NCI-H1436 treated with DMSO at 0.1 percent for 48 hours (cell line): ENCODE data around the gene SEMA3D.

Experiments used
- DNase-seq: peaks from one replicate; lab custom pipeline; 2025; lab: John Stamatoyannopoulos, UW

The SEMA3D gene

DNA sequence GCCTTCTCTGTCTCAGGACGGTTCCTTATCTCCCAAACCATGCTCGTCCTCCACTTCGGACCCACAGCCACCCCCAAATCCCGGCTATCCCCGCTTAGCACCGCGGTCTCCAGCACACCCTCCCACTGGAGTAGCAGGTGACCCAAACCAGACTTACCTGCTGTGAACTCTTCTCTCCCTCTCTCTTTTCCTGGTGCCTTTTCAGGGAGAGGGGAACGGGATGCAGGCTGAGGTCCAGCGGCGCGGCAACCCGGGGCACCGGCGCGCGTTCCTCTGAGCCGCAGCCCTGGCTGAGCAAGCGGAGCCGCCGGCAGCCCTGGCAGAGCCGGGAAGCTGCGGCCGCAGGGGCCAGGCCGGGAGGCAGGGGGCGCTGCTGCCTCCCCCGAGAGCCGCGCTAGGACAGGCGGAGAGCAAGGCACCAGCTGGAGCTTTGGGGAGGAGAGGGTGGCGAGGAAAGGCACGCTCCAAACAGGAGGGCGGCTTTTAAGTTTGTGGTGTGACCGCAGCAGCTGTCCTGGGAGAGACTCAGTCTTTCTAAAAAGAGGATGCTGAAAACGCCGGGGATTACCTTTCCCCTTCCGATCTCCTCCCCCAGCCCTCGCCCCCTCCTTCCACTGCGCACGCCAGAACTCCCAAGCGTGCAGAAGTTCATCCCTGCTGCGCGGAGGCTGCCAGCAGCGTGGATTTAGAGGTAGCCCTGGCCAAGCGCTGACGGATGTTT is at the start of gene SEMA3D:
SEMA3D (minus strand) TSS at position 536 of the 721 bp plus-strand sequence. CDS start 65,165 bp downstream, outside the sequence.
- no peak for DNase-seq

DNA sequence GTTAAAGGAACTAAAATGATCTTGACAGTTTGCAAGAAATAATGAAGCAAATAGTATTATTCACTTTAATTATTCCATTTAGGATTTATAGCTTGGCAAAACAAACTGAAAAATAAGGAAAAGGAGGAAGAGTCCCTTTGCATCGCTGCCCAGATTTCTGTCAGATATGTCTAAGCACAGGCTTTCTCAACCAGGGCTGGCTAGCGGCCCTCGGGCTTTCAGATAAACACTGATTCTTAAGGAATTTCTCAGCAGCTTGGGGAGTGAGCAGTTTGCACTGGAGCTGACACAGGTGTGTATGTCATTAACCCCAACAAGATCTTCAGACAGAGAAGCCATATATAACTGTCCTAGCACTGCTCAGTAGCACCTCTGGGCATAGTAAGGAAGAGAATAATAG is 47.9 kb upstream of the SEMA3D start:
- DNase-seq = no peak

DNA sequence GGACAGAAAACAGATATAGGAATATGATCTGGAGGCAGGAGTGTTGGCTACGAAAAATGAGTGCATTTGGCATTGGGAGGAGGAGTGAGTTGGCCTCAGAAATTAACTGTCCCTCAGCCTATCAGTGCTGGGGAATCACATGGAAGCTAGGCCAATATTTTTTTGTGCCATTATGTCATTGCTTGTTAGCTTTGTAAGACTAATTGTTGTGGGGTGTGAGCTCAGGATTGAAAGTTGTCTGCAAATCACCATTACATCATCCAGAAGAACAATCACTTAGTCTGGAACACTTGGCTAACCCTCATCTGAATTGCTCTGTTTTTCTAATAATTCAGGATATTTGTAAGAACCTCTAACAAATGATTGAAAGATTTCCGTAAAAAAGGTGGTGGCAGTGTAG is 45.2 kb upstream of the SEMA3D start:
- DNase-seq = no peak

DNA sequence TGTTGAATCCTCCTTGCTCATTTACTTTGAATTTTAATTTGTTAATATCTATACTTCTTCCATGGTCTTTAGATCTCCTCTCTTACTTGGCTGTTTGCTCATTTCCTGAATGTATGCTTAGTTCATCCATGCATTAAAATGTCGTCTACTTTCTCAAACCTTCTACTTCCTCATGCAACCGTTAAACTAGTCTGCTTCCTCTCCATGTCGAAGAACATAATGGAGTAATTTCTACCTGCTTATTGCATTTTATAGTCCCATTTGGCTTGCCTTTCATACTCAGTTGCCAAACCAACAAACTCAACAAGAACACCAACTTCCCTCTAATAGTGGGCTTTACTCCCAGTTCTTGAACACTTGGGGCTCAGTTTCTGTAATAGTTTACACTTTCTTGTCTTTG is 43.8 kb upstream of the SEMA3D start:
- DNase-seq = no peak

DNA sequence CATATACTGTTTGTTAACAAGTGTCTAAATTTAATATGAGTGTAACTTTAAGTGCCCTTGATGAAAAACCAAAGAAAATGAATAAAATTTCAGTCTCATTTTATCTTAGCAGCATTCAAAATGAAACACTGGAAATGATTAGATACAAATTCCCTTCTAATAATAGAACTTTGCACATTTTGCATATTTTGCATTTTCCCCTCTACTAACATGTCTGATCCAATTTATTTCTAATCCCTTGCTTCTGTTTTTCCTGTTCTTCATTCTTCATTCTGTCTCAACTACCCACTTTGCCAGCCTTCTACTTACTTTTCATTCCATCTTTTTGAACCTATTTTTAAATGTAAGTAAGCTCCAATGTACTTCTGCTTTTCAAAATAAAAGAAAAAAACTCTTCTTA is 42.7 kb upstream of the SEMA3D start:
- no peak for DNase-seq

DNA sequence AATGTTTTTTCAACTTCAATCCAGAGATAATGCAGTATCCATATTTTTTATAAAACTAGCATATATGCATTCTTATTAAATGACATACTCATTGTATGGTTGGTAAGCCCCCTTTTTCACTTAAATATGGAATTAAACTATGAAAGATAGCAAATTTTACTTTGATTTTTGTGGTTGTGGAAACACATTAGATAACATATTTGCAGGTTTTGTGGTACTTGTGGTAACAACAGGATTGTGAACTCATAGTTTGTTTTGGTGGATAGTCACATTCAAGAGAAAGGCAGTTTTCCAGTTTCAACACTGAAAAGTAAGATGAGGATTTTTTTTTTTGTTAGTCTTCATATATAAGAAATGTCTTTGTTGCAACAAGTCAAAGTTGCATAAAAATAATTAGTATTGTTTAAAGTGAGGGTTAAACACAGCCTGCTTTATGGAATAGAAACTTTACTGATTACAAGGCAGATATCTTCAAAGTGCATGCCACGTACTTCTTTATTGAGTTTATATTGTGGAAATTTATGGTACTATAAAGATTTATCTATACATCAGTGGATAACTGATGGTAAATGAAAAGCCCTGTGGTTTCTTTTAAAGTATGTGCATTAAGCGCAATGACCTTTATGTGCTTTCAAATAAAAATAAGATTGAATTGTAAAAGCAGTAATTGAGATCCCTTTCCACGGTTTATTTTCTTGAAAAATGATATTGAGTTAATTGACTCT is 39.7 kb upstream of the SEMA3D start:
- DNase-seq = no peak

DNA sequence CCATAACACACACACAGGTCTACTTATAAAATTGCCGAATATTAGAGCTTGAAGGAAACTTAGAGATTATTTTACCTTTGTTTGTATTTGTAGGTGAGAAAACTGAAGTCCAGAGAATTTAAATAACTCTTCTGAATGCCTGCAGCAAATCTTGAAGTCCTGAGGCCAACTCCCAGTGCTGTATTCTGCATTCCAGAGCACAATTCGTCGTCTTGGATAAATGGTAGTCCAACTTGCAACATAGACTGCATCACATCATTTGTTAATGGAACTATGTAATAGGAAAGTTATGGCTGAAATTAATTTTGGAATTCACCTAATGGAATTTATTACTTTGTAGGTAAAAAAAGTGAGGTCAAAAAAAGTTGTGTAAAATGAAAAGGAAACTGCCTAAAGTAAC is 37.3 kb upstream of the SEMA3D start:
- DNase-seq = no peak

DNA sequence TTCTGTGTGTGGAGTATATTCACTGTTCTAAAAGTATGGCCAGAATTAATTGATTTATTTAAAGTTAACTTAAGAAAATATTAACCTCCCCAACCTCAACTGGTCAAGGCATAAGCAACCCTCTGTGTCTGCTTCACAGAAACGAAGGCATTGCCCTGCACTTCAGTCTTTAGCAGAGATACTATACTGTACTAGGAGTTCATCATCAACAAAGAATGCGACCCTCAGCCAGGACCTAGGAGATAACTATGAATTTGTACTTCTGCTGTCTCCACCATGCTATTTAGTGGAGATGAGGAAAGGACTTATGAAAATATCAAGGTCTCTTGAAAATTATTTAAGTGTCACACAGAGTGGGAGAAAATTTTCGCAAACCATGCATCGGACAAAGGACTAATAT is 35.7 kb upstream of the SEMA3D start:
- no peak for DNase-seq

DNA sequence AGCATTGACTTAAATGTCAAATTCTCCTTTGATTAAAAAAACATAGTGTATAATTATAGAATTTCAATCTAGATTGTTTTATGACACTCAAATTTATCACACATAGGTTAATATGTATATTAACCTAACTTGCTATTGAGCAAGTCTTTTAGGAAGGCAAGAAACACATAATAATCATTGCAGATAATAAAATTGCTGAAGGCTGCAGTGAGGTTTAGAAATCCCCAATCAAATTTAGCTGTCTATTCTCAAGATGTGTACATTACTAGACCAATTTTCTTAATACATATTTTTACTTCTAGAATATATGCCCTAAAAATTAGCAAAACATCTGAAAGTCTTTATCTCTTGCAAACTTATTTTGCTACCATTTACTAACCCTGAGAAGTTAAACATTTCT is 34.9 kb upstream of the SEMA3D start:
- no peak for DNase-seq

DNA sequence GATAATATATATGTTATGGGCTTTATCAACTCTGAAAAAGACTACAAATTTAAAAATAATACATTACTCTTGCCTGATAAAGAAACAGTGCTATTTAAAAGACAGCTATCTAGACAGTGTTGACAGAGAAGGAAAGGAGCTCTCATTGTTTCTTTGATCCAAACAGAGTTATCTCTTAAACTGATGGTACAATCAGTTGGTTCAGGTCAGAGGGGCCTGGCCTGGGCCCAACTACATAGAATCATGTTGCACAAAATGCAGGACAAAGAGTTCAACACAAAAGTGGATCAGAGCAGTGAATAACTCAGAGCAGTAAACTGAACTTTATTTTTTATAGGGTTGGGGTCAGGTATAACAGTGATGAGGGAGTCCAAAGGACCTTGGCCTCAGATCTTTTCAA is 33.8 kb upstream of the SEMA3D start:
- DNase-seq = no peak

DNA sequence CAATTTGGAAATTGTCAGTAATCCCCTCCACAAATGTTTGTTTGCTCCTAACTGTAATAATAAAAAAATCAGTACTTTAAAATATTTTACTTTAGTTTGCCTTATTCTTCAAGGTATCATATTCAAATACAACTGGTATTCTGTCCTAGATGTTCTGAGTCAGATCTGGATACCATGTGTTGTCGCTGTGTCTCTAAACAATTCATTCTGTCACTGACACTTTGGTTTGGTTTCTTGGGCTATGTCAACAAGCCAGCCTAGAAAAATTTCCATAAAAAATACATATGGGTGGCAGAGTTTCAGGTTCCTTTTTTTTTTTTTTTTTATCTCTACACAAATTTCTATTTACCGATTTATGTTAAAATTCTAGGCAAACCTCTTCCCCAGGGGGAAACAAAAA is 33.2 kb upstream of the SEMA3D start:
- no peak for DNase-seq

DNA sequence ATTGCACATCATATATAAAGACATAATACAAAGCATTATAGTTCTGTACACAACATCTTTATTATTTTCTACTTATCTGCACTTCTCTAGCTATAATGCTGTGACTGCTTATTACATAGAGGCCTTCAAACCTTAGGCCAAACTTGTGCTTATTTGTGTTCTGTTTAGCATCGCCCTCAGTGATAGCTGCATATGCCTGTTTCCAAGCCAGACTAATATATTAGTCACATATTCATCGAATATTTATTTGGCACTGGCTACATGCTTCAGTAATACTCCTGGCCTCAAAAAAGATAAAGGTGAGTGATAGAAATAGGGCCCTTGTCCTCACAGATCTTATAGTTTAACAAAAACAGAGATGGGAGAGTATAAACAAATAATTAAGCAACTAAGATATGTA is 30.2 kb upstream of the SEMA3D start:
- no peak for DNase-seq

DNA sequence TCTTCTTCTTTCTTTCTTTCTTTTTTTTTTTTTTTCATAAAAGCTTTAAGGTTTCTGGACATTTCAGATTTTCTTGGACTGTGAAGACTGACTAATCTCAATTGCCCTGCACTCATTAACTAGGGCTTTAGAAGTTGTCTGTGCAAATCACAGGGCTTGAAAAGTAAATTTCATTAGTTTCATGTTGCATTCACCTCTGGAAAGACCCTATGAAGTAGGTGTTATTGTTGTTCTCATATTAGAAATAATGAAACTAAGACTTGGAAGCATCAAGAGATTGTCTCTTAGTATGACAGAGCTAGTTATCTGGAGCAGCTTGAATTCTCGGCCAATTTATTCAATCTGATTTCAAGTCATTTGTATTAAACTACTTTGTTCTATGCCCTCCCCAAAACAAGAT is 28.2 kb upstream of the SEMA3D start:
- DNase-seq = no peak

DNA sequence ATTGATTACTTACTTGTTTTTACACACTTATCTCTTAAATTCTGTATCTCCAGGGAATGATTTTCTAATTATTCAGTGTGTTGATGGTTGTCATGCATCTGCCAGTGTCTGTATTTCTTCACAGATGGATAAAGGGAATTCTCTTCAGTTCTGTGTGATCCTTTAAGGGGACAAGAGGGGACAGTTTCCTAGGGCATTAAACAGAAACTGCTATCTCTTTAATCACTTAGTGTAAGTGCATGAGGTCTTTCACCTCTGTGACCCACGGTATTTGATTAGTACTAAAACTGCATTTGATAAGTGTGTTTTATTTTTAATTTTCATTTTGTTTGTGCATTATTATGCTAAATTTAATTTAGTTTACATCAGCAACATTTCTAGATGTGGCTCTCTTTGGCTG is 26.6 kb upstream of the SEMA3D start:
- DNase-seq = no peak

DNA sequence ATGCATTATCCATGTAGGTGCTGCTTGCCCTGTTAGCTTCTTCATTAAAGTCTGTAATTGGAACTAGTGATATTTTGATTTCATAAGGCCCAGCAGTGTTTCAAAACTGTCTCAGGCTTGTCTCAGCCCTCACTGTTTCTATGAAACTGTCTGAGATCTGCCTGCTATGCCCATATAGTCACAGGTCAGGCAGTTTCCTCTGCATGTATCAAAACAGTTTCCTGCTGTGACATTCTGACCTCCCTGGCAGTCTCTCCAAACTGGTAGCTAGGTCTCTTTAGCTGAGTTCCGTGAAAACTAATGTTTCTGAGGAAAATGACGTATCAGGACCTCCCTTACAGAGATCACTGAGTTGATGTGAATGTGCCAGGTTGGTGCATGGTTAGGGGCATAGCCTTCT is 18.9 kb upstream of the SEMA3D start:
- DNase-seq = no peak

DNA sequence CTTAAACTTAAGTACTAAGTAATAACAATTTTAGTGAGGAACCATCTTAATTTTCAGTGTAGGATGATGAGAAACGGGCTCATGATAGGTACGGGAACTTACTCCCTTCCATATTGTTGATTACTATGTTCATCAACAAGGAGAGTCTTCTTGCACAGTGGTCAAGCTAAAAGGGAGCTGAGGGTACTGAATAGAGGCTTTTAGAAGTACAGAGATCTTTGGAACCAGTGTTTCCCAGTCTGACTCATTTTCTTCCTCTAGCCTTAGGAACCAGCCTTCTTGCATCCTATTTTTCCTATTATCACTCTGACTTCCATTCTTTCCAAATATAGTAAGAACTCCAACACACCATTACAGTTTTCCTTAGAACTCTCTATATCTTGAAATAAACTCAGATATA is 17.6 kb upstream of the SEMA3D start:
- DNase-seq = no peak

DNA sequence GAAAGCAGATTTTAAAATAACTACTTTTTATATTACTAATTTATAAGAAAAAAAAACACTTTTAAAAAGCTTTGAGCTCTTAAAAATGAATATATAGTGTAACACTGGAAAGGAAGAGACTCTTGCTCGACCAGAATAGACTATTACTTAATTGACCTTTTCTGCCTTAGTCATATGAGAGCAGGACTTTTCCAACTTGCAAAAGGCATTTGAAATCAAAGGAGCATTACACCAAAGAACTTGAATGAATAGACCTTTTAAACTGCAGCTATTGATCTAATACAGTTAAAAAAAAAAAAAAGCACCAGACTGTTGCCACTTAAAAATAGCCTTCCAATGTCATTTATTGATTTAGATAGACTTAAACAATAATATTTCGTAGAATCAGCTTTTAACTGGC is 17.2 kb upstream of the SEMA3D start:
- DNase-seq = no peak

DNA sequence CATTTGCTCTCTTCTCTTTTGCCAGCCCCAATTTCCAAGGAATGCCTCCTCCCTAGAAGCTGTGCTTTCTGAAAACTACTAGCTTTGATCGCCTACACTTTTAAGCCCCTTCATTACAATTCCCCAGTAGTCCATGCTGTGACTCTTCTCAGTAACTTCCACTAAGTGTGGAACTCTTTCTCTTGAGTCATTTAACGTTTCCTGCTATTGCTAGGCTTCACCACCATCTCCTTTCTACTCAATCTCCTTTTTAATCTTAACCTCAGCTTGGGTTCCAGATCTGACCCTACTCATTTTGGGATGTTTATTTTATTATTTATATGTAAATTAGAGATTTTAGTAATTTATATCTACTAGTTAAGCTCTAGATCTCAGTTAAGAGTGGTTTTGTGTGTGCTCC is 14.4 kb upstream of the SEMA3D start:
- no peak for DNase-seq

DNA sequence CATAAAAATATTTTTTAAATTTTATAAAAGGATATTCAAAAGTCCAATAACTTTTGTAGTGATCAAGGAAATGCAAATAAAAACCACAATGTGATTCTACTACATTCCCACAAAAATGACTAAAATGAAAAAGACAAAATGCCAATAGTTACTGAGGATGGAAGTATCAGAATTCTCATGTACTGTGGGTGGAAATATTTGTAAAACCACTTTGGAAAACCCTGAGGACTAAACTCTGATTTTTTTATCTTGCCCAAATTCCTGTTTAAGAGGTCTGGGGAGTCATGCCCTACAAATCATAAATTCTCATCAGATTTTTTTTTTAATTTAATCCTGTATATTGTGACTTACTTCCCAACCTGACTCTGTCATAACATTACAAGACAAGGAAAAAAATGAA is 9.8 kb upstream of the SEMA3D start:
- DNase-seq = no peak

DNA sequence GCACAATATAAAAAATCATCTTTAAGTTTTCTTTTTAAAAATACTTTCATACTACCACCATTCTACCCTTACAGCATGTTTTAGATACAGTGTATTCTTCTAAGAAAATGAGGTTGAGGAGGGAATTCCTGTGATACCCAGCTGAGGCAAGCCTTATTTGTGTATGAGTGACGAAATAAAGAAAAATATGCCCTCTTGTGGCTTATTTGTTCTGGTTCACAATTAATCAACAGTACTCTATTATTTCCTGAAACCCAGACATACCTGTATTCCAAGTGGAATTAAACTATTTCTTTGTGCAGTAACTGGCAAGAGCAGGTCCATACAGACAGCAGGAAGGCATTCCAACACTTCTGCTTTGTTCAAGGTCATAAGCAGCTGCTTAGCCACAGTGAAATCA is 4.5 kb upstream of the SEMA3D start:
- DNase-seq = no peak

DNA sequence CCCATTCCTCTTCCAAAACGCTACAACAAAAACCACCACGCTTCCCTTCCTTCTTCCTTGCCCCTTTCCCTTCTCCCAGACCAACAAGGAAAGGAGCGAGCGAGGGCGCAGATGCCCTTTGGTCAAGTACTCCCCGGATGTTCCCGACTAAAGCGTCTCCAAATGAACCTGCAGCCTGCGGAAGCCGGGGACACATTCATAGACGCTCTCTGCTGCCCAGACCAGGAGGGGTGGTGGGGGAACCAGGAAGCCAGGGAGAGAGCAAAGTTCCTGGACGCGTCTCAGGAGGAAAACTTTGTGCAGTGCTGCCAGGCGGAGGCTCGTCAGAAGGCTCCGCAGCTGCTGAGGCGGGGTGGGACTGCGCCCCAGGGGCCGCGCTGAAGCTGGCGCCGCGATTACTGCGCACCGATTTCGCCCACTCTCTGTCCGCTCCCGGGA is 754 bp downstream of the SEMA3D start:
- DNase-seq = no peak

DNA sequence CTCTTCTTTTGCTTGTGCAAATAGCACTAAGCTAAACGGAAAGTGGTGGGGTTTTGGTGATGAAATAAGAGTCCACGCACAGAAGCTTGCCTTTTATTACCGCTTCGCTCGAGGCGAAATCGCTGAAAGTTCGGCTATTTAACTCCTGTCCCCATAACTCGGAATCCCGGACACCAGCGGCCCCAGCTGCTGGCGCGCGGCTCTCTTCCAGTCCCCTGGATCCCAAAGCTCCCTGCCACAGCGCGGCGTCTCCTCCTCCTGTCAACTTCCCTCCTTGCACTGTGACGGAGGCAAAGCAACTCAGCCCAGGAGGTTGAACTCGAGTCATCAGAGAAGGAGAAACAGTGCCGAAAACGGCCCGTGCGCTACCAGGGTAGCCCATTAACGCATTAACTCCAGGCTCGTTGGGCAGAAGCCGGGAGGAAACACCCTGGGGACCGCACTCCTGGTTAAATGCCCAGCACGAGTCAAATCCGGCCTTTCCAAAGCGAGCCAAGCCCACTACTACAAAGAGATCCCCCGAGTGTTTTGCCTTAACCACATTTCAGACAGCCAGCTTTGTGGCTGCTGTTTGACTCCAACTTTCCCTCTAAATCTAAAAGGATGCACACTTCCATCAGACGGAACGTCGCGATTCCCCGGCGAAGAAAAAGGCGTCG is 1.3 kb downstream of the SEMA3D start:
- no peak for DNase-seq
